ENCODE data around the gene SON. TPM values are rescaled to one million over a fixed set of nuclear protein-coding genes. Genes with fewer than 3 reads are reported as not detected.

SON gene
- polyA plus RNA-seq, 3 donors, result 66.4 to 269 (median 184) TPM

GRCh38 chr21:33587792-33588484, 45.1 kb downstream of the SON start:
- WGBS (ENCODE audit: insufficient coverage), result 0% methylated on average over 46 of the region's 57 CpGs
- peak in 2 of 3 donors; percentile 8 to 14 for DNase-seq
- no peaks in the 10 kb centered on the region for H3K27me3 ChIP-seq (ENCODE audit: control insufficient read depth in 2 of 2, insufficient read depth in 2 of 2, low read length in 2 of 2)
- peaks cover 0 to 4% of the 10 kb centered on the region in 2 donors for H3K36me3 ChIP-seq (replicated peaks in 1 of 2; ENCODE audit: control insufficient read depth in 1 of 2, insufficient read depth in 2 of 2, low read length in 2 of 2)
- Mint-ChIP-seq H3K9me3 (no peaks in the 10 kb centered on the region), H3K27me3 (ENCODE audit: low read depth in 3 of 3) (peaks cover 0 to 2% (median 0%) of the 10 kb centered on the region in 3 donors), H3K27ac (peak overlapping the region; percentile 21 to 86 (median 72)), H3K4me1 (peaks cover 18% of the 10 kb centered on the region), H3K4me3 (peak overlapping the region; percentile 90 to 93), H3K36me3 (peaks cover 2 to 4% of the 10 kb centered on the region in 2 donors)
- peaks cover 10 to 16% of the 10 kb centered on the region in 2 donors for H3K4me1 ChIP-seq (ENCODE audit: control insufficient read depth in 1 of 2, insufficient read depth in 2 of 2, low read length in 2 of 2)
- peaks cover 33% of the 10 kb centered on the region for H3K79me2 ChIP-seq (ENCODE audit: insufficient read depth, low read length)
- no peaks in the 10 kb centered on the region for H3K9me3 ChIP-seq (replicated peaks in 1 of 2; ENCODE audit: control insufficient read depth in 1 of 2, insufficient read depth in 1 of 2, low read length in 2 of 2)
- peak overlapping the region; percentile 75 for H3K4me2 ChIP-seq (replicated peaks; ENCODE audit: extremely low read depth, low read length, poor library complexity, severe bottlenecking)
- no peak for TF ChIP-seq CTCF (IDR thresholded peaks at IDR 0.05)
- peak overlapping the region; percentile 82 for H3K9ac ChIP-seq (ENCODE audit: insufficient read depth, low read length, poor library complexity, severe bottlenecking)
- peak overlapping the region in 1 of 2 donors; percentile 74 for H3K27ac ChIP-seq (ENCODE audit: low read depth in 1 of 2, low read length in 2 of 2)
- peak overlapping the region; percentile 78 to 85 (median 81) for H3K4me3 ChIP-seq (replicated peaks in 1 of 3; ENCODE audit: low read depth in 2 of 3, low read length in 3 of 3)
- intact Hi-C loops (cut with micrococcal nuclease), result loop anchor here (2.0 to 5.0 kb wide), 4 partner anchors 46 to 107 kb away; partner anchors contain the start of genes CRYZL1 (in 1 of the 2), GART (in 1 of the 2), ITSN1 (in 1 of the 2) and SON (in 1 of the 2)
- no peaks in the 10 kb centered on the region for H4K20me1 ChIP-seq (ENCODE audit: insufficient read depth, low read length)
- H2AFZ ChIP-seq (ENCODE audit: insufficient read depth, low read depth, low read length, poor library complexity, severe bottlenecking), result peak overlapping the region; percentile 88

- Mint-ChIP-seq H3K27ac (peak within 1 kb of the TSS; percentile 83 to 92 (median 91)), H3K4me1 (peaks cover 18% of the 10 kb centered on the region), H3K9me3 (no peaks in the 10 kb centered on the region), H3K4me3 (peak within 1 kb of the TSS; percentile 92 to 98), H3K36me3 (peaks cover 4 to 11% of the 10 kb centered on the region in 2 donors), H3K27me3 (ENCODE audit: low read depth in 3 of 3) (peaks cover 0 to 2% (median 0%) of the 10 kb centered on the region in 3 donors)
- H3K27me3 ChIP-seq (ENCODE audit: control insufficient read depth in 2 of 2, insufficient read depth in 2 of 2, low read length in 2 of 2), result no peaks in the 10 kb centered on the region
- peak within 1 kb of the TSS; percentile 82 for H3K9ac ChIP-seq (ENCODE audit: insufficient read depth, low read length, poor library complexity, severe bottlenecking)
- under 1% methylated on average over 72 of the region's 78 CpGs for WGBS (ENCODE audit: insufficient coverage)
- no peak for TF ChIP-seq CTCF (IDR thresholded peaks at IDR 0.05)
- H2AFZ ChIP-seq (ENCODE audit: insufficient read depth, low read depth, low read length, poor library complexity, severe bottlenecking), result peak within 1 kb of the TSS; percentile 88
- H3K4me1 ChIP-seq (ENCODE audit: control insufficient read depth in 1 of 2, insufficient read depth in 2 of 2, low read length in 2 of 2), result peaks cover 10 to 16% of the 10 kb centered on the region in 2 donors
- H3K79me2 ChIP-seq (ENCODE audit: insufficient read depth, low read length), result peaks cover 33% of the 10 kb centered on the region
- DNase-seq, result peak; percentile 83 to 87 (median 84)
- peak within 1 kb of the TSS; percentile 48 to 74 for H3K27ac ChIP-seq (ENCODE audit: low read depth in 1 of 2, low read length in 2 of 2)
- H3K36me3 ChIP-seq (replicated peaks in 1 of 2; ENCODE audit: control insufficient read depth in 1 of 2, insufficient read depth in 2 of 2, low read length in 2 of 2), result peaks cover 3 to 4% of the 10 kb centered on the region in 2 donors
- H3K4me3 ChIP-seq (replicated peaks in 1 of 3; ENCODE audit: low read depth in 2 of 3, low read length in 3 of 3), result peak within 1 kb of the TSS; percentile 78 to 85 (median 81)
- H3K9me3 ChIP-seq (replicated peaks in 1 of 2; ENCODE audit: control insufficient read depth in 1 of 2, insufficient read depth in 1 of 2, low read length in 2 of 2), result no peaks in the 10 kb centered on the region
- H4K20me1 ChIP-seq (ENCODE audit: insufficient read depth, low read length), result no peaks in the 10 kb centered on the region
- peak within 1 kb of the TSS; percentile 75 for H3K4me2 ChIP-seq (replicated peaks; ENCODE audit: extremely low read depth, low read length, poor library complexity, severe bottlenecking)
- intact Hi-C loops (cut with micrococcal nuclease), result loop anchor here (2.0 to 5.0 kb wide), 4 partner anchors 46 to 108 kb away; partner anchors contain the start of genes CRYZL1 (in 1 of the 2), GART (in 1 of the 2), ITSN1 (in 1 of the 2) and SON (in 1 of the 2)
Measured at GRCh38 chr21:33588485-33589335, 45.9 kb downstream of the SON start, which contains the start of gene DONSON. DONSON (minus strand) TSS chr21:33588684; CDS start chr21:33588641, 43 bp downstream.
